Activated CD8-positive, alpha-beta T cell treated with anti-CD3 and anti-CD28 coated beads, Interleukin-2, amount 10 ng/mL, durations not matched to agents 7 days and 5 days (primary cell): ENCODE results near the gene MYH9. TPM values are rescaled to one million over a fixed set of nuclear protein-coding genes. Genes with fewer than 3 reads are reported as not detected.

Experiments
- ATAC-seq: fragments of 150-1000 bp; cut with Tn5 transposase; one replicate; pipeline ENCODE4 v1.10.0; 2021; ENCODE audit warnings: moderate library complexity
- CTCF ChIA-PET: fragments of 350-600 bp; sonication (Branson Sonifier 250); formaldehyde crosslinking; loops from one replicate; lab custom pipeline; 2021; ENCODE audit warnings: antibody characterized with exemption; lab: Charles Lee
- POLR2A ChIA-PET: fragments of 350-600 bp; sonication (Branson Sonifier 250); formaldehyde crosslinking; loops from one replicate; lab custom pipeline; 2021; ENCODE audit warnings: antibody characterized with exemption; lab: Charles Lee
- DNase-seq: peaks from one replicate; pipeline ENCODE4 v3.0.0-alpha.2; 2020
- H3K27ac Mint-ChIP-seq: one replicate; pipeline ENCODE4 v1.8.0; 2021; ENCODE audit warnings: mild to moderate bottlenecking, mixed read lengths
- H3K27me3 Mint-ChIP-seq: one replicate; pipeline ENCODE4 v1.8.0; 2021; ENCODE audit warnings: low read depth, mixed read lengths
- H3K36me3 Mint-ChIP-seq: one replicate; pipeline ENCODE4 v1.8.0; 2021; ENCODE audit warnings: low read depth, mixed read lengths
- H3K4me1 Mint-ChIP-seq: one replicate; pipeline ENCODE4 v1.8.0; 2021; ENCODE audit warnings: low read depth, mixed read lengths
- H3K4me3 Mint-ChIP-seq: one replicate; pipeline ENCODE4 v1.8.0; 2021; ENCODE audit warnings: mild to moderate bottlenecking, mixed read lengths
- H3K9me3 Mint-ChIP-seq: one replicate; pipeline ENCODE4 v1.8.0; 2022; ENCODE audit warnings: mixed read lengths; ENCODE audit not compliant: insufficient read depth
- total RNA-seq, 2 experiments: library from RNA; stranded (reverse); gene quantifications; one replicate each; pipeline ENCODE4 v1.2.3, GENCODE V29; 2021

Gene MYH9
- total RNA-seq, 2 experiments from 2014 or later: 857 to 883 TPM

DNA sequence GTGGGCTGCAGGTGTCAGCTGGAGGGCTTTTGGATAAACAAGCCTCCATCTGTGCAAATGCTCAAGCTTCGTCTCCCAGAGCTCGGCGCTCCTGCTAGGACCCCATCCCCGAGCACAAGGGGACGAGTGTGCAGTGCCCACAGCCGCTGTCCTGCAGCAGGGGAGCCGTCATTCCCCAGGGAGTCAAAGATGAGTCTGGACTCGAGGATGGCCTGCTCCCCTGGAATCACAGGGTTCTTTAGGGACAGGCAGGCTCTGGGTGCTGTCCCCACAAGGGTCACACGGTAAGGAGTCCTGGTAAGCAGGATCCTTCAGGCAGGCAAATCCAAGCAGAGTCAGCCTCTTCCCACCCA, 84.7 kb downstream of the MYH9 start:
- Mint-ChIP-seq H3K36me3 (peaks cover 77% of the 10 kb centered on the region), H3K4me3 (no peak overlapping the region), H3K4me1 (peaks cover 12% of the 10 kb centered on the region), H3K27me3 (no peaks in the 10 kb centered on the region), H3K9me3 (no peaks in the 10 kb centered on the region), H3K27ac (no peak overlapping the region)
- ChIA-PET POLR2A (interaction anchor here (0.8 kb wide), 1 partner anchor 13 kb away, joined by 3 read pairs; no protein-coding TSS in a partner anchor), CTCF (interaction anchor here (2.4 to 4.0 kb wide), 10 partner anchors 11 to 167 kb away, joined by 8 to 60 read pairs (median 14); no protein-coding TSS in a partner anchor)
- no peak for ATAC-seq
- no peak for DNase-seq

DNA sequence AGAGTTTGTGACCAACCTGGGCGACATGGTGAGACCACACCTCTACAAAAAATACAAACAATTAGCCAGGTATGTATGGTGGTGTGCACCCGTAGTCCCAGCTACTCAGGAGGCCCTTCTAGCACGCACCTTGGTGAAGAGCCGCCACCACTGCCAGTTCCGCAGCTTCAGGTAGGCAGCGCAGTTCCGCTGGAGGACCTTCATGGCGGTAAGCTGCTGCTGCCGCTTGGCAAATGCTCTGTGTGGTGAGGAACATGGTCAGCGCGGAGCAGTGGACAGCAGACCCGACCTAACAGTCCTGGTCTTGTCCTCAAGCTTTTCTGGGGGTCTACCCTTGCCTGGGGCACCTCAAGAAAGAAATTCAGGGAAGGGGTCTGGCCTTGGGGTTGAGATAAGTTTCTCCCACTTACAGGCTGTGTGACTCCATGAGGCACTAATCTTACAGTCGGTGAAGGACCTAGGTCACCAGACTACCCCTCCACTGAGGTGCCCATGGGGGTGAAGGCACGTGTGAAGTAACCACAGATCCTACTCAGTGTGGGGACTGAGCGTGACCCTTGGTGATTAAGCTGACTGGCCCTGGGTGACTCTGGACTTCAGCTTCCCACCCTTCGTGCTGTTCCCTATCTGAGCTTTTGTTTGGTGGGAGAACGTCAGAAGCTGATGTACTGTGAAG, 85.2 kb downstream of the MYH9 start:
- Mint-ChIP-seq H3K4me1 (peaks cover 12% of the 10 kb centered on the region), H3K9me3 (no peaks in the 10 kb centered on the region), H3K27ac (no peak overlapping the region), H3K36me3 (peaks cover 80% of the 10 kb centered on the region), H3K27me3 (no peaks in the 10 kb centered on the region), H3K4me3 (no peak overlapping the region)
- CTCF ChIA-PET: interaction anchor here (1.0 to 4.0 kb wide), 25 partner anchors 9 to 191 kb away, joined by 3 to 60 read pairs (median 8); partner anchors contain the start of genes APOL2 and TXN2
- DNase-seq (no peak), ATAC-seq (no peak)
- POLR2A ChIA-PET: interaction anchor here (1.0 to 1.4 kb wide), 2 partner anchors 29 to 227 kb away, joined by 3 to 4 read pairs; partner anchors contain the start of gene EIF3D

DNA sequence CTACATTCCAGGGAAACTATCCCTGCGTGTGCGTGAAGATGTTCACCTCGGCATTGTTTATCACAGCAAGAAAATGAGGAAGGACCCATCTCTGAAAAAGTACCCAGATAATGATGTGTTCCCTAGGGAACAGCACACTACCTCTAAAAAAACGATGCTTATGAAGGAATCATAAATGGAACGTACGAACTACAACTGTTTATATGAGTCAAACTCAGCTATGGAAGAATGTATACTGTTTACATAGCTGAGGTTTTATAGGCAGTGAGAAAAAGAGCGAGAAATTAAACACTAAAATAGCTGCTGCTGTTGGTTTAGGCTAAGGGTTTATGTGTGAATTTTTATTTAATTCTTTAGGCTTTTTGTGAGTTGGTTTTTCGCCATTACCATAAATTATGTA, 85.9 kb downstream of the MYH9 start:
- Mint-ChIP-seq H3K9me3 (no peaks in the 10 kb centered on the region), H3K4me1 (peaks cover 12% of the 10 kb centered on the region), H3K27me3 (no peaks in the 10 kb centered on the region), H3K36me3 (peaks cover 82% of the 10 kb centered on the region), H3K27ac (peak overlapping the region; percentile 29), H3K4me3 (no peak overlapping the region)
- ChIA-PET POLR2A (interaction anchor here (1.0 to 1.4 kb wide), 2 partner anchors 30 to 227 kb away, joined by 3 to 4 read pairs; partner anchors contain the start of gene EIF3D), CTCF (interaction anchor here (0.7 to 4.0 kb wide), 36 partner anchors 9 to 191 kb away, joined by 3 to 60 read pairs (median 6); partner anchors contain the start of genes APOL2 and TXN2)
- DNase-seq (no peak), ATAC-seq (peak; percentile 14)

DNA sequence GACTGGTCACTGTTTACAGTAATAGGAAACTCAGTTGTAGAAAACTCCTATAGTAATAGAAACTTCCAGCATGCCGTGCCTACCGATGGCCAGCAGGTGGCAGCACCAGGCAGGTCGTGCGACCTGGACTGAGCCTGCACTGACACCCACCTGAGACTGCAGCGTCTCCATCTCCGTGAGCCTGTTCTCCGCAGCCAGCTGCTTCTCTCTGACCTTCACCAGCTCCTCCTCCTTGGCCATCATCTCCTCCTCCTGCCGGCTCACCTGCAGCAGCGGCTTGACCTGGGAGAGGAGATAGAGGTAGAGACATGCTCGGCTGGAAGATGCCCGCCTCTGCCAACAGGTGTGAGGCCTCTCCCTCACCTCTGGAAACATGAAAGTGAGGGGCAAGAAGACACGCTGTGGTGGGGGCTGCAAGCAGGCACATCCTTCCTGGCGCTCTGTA, 86.4 kb downstream of the MYH9 start:
- Mint-ChIP-seq H3K36me3 (peaks cover 84% of the 10 kb centered on the region), H3K27ac (peak overlapping the region; percentile 29), H3K27me3 (no peaks in the 10 kb centered on the region), H3K4me1 (peaks cover 12% of the 10 kb centered on the region), H3K4me3 (no peak overlapping the region), H3K9me3 (no peaks in the 10 kb centered on the region)
- ATAC-seq (peak; percentile 84), DNase-seq (peak; percentile 87)
- ChIA-PET CTCF (interaction anchor here (0.7 to 4.0 kb wide), 43 partner anchors 9 to 221 kb away, joined by 3 to 60 read pairs (median 6); partner anchors contain the start of genes APOL2 and TXN2), POLR2A (interaction anchor here (1.0 to 1.4 kb wide), 2 partner anchors 30 to 228 kb away, joined by 3 to 4 read pairs; partner anchors contain the start of gene EIF3D)

DNA sequence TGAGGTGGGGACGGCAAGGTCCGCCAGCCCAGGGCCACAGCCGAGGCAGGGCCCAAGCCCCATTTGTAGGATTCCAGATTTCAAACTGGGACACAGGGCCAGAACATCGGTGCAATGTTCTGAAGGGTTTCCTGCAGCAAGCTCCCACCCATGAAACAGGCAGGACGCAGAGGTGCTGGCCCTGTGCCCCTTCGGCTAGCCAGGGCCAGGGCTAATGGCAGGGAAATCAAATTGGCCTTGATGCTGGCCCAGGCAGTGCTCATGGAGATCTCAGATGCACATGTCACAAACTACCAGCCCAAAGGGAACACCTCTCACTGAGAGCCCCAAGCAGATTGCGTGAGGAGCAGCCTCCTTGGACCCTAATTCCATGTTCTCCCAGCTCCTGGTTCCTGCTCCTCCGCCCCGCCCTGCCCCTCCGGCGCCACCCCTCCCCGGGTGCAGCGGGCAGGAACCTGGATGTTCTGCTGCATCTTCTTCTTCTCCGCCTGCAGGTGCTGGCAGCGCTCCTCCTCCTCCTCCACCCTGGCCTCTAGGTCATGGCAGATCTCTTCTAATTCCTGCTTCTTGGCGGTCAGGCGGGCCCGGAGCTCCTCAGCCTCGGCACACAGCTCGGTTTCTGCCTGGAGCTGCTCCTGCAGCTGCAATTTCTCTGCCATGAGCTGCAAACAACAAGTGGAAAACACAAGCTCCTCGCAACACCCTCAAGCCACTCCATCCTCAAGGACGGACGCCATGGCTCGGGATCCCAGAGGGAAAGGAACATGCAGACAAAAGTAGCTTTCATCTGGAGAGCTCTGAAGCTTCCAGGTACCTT, 87.2 kb downstream of the MYH9 start:
- CTCF ChIA-PET: interaction anchor here (0.5 to 4.0 kb wide), 42 partner anchors 8 to 222 kb away, joined by 3 to 60 read pairs (median 6); partner anchors contain the start of genes APOL2 and TXN2
- H3K4me1 Mint-ChIP-seq: peaks cover 16% of the 10 kb centered on the region

DNA sequence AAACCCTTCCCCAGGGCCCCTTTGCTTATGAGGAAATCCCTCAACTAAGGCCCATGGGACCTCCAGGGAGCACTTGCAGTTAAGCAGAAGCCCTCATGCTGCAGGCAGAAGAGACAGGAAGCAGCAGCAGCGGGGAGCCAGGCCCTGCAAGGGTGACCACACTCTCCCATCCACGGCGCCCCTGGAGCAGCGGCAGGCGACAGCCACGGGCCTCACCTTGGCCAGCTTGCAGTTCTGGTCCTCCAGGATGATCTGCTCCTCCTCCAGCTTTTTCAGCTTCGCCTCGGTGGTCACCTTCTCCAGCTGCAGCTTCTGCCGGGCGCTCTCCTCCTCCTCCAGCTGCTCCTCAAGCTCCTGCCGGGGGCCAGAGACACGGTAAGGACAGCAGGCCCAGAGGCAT, 87.9 kb downstream of the MYH9 start:
- no peak overlapping the region for H3K4me3 Mint-ChIP-seq
- ChIA-PET POLR2A (interaction anchor here (0.6 to 1.0 kb wide), 2 partner anchors 32 to 52 kb away, joined by 3 read pairs; no protein-coding TSS in a partner anchor), CTCF (interaction anchor here (0.5 to 4.0 kb wide), 7 partner anchors 13 to 186 kb away, joined by 3 to 60 read pairs (median 11); no protein-coding TSS in a partner anchor)
- H3K9me3 Mint-ChIP-seq: no peaks in the 10 kb centered on the region
- H3K36me3 Mint-ChIP-seq: peaks cover 81% of the 10 kb centered on the region
- peaks cover 18% of the 10 kb centered on the region for H3K4me1 Mint-ChIP-seq
- H3K27ac Mint-ChIP-seq: no peak overlapping the region
- DNase-seq (no peak), ATAC-seq (no peak)
- H3K27me3 Mint-ChIP-seq: no peaks in the 10 kb centered on the region

More for the DNA sequence above, 87.2 kb downstream of the MYH9 start:
- POLR2A ChIA-PET: no interaction called here
- Mint-ChIP-seq H3K27me3 (no peaks in the 10 kb centered on the region), H3K36me3 (peaks cover 82% of the 10 kb centered on the region), H3K9me3 (no peaks in the 10 kb centered on the region), H3K27ac (no peak overlapping the region), H3K4me3 (no peak overlapping the region)
- ATAC-seq (no peak), DNase-seq (no peak)

DNA sequence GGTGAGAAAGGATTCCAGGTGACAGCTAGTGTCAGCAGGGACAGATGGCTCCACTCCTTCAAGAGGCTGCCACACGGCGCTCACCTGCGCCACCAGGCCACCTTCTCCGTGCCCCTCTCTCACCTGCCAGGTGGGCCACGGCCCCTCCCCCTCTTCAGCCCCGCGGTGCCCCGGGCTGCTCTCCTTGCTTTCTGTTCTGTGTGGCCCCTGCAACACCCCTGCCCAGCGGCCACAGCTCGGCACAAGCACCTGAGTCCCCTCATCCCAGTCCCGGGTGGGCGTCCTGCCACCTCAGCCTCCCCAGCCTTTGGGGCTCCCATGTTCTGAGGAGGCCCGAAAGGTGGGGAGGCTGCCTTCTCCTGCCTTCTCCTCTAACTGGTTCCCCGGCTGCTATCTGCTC, 88.5 kb downstream of the MYH9 start:
- Mint-ChIP-seq H3K27ac (no peak overlapping the region), H3K27me3 (no peaks in the 10 kb centered on the region), H3K9me3 (no peaks in the 10 kb centered on the region), H3K4me1 (peaks cover 22% of the 10 kb centered on the region), H3K4me3 (no peak overlapping the region), H3K36me3 (peaks cover 82% of the 10 kb centered on the region)
- ATAC-seq: no peak
- ChIA-PET POLR2A (interaction anchor here (0.6 to 1.0 kb wide), 3 partner anchors 32 to 81 kb away, joined by 3 read pairs; no protein-coding TSS in a partner anchor), CTCF (interaction anchor here (0.7 to 1.7 kb wide), 4 partner anchors 12 to 171 kb away, joined by 3 to 5 read pairs (median 4); no protein-coding TSS in a partner anchor)
- no peak for DNase-seq

DNA sequence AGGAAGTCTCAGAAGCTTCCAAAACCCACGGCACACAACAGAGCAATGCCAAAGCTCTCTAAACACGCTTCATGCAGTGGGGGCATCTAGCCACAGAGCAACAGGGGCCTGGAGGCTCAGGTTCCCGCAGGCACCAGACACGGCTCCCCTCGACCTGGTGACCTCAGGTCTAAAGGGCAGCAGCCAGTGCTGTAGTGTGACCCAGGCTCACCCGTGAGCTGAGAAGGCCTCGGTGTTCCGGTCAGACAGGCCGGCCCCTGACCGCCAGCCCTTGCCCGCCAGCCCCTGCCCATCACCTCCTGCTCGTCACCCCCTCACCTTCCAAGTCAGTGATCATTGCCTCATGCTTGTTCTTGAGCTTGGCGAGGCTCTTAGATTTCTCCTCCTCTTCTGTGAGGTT, 89.2 kb downstream of the MYH9 start:
- Mint-ChIP-seq H3K27me3 (no peaks in the 10 kb centered on the region), H3K4me1 (peaks cover 27% of the 10 kb centered on the region), H3K27ac (no peak overlapping the region), H3K36me3 (peaks cover 82% of the 10 kb centered on the region), H3K4me3 (no peak overlapping the region), H3K9me3 (no peaks in the 10 kb centered on the region)
- ChIA-PET POLR2A (interaction anchor here (0.8 kb wide), 1 partner anchor 81 kb away, joined by 3 read pairs; no protein-coding TSS in a partner anchor), CTCF (interaction anchor here (0.7 to 1.7 kb wide), 7 partner anchors 11 to 172 kb away, joined by 3 to 5 read pairs (median 3); no protein-coding TSS in a partner anchor)
- no peak for ATAC-seq
- no peak for DNase-seq

DNA sequence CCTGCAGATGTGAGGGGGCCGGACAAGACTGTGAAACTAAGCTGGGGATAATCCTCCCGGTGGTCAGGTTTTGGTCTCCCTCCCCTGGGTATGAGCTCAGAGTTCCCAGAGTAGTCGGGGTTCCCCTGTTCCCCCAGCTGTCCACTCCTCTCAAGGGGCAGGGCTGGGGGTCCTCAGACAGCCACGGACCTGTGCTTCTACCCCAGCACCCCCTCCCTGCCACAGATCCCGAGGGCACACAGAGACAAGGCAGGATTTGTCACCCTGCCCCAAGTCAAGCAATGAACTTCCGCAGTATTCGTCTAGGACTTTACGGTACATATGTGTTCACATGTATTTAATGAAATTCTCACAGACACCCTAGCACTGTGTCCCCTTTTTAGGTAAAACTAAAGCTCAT, 89.6 kb downstream of the MYH9 start:
- Mint-ChIP-seq H3K4me1 (peaks cover 30% of the 10 kb centered on the region), H3K4me3 (no peak overlapping the region), H3K36me3 (peaks cover 83% of the 10 kb centered on the region), H3K27me3 (no peaks in the 10 kb centered on the region), H3K27ac (no peak overlapping the region), H3K9me3 (no peaks in the 10 kb centered on the region)
- DNase-seq (no peak), ATAC-seq (no peak)
- ChIA-PET POLR2A (no interaction called here), CTCF (interaction anchor here (0.9 to 1.7 kb wide), 6 partner anchors 10 to 173 kb away, joined by 3 to 5 read pairs (median 4); no protein-coding TSS in a partner anchor)

DNA sequence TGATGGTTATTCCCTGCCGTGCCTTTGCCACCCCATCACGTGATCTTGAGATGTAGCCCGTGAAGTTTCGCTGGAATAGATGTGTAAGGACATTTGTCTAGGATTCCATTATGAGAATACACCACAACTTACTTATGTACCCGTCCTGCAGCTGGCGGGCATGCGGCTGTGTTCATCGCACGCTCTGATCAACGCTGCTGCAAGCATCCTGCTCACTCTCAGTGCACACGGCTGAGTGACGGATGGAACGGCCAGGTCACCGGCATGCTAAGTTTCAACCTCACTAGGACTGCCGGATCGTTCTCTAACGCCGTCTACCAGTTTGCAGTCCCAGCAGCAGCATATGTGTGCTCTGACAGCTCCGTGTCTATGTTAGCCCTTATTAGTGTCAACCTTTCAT, 90.2 kb downstream of the MYH9 start:
- H3K4me1 Mint-ChIP-seq: peaks cover 35% of the 10 kb centered on the region
- ATAC-seq (no peak), DNase-seq (no peak)
- ChIA-PET POLR2A (no interaction called here), CTCF (interaction anchor here (0.9 to 1.7 kb wide), 2 partner anchors 11 to 171 kb away, joined by 3 to 5 read pairs; no protein-coding TSS in a partner anchor)
- H3K9me3 Mint-ChIP-seq: no peaks in the 10 kb centered on the region
- H3K4me3 Mint-ChIP-seq: no peak overlapping the region
- peaks cover 83% of the 10 kb centered on the region for H3K36me3 Mint-ChIP-seq
- no peaks in the 10 kb centered on the region for H3K27me3 Mint-ChIP-seq
- H3K27ac Mint-ChIP-seq: no peak overlapping the region

DNA sequence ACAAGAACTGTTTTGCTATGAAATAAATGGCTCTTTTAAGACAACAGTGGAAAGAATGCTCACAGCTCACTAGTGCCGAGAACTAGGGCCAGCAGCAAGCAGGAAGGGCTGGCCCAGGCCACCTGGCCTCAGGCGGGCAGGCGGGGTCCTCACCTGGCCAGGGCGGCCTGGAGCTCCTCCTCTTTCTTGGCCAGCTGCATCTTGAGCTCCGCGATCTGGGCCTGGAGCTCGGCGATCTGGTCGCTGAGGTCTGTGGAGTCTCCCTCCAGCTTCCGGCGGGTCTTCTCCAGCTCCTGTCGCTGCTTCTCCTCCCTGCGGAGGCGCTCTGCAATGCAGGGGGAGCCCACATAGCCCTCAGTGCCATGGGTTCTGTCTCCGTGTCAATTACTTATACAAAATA, 91.1 kb downstream of the MYH9 start:
- Mint-ChIP-seq H3K4me3 (no peak overlapping the region), H3K27me3 (no peaks in the 10 kb centered on the region), H3K27ac (no peak overlapping the region), H3K4me1 (peaks cover 42% of the 10 kb centered on the region), H3K36me3 (peaks cover 88% of the 10 kb centered on the region), H3K9me3 (no peaks in the 10 kb centered on the region)
- DNase-seq: no peak
- CTCF ChIA-PET: interaction anchor here (1.1 to 1.2 kb wide), 2 partner anchors 10 to 174 kb away, joined by 3 read pairs; no protein-coding TSS in a partner anchor
- POLR2A ChIA-PET: no interaction called here
- no peak for ATAC-seq
